AG04450 (cell line): Measurements from ENCODE around the gene TCP11L1. TPM values are rescaled to one million over a fixed set of nuclear protein-coding genes. Genes with fewer than 3 reads are reported as not detected.

ENCODE experiments used
- CTCF ChIA-PET: fragments of 300-600, 350-600 bp; formaldehyde crosslinking; extraction: SDS; loops from one replicate; lab custom pipeline; 2022; ENCODE audit warnings: antibody characterized with exemption, inconsistent platforms; lab: Charles Lee
- POLR2A ChIA-PET: fragments of 350-600 bp; formaldehyde crosslinking; extraction: SDS; loops from one replicate; lab custom pipeline; 2021; ENCODE audit warnings: antibody characterized with exemption, inconsistent platforms; lab: Yijun Ruan, JAX
- DNase-seq: peaks from one replicate; pipeline ENCODE4 v3.0.0-alpha.2; 2011; ENCODE audit warnings: low read depth, low spot score
- H3K27ac ChIP-seq: one replicate; pipeline ENCODE4 v1.5.1; 2012; ENCODE audit warnings: low read depth, low read length, control low read depth
- H3K27me3 ChIP-seq: one replicate; pipeline ENCODE4 v1.6.0; 2012; ENCODE audit warnings: low read length; ENCODE audit not compliant: control insufficient read depth, insufficient read depth
- H3K4me3 ChIP-seq: 2 replicates; pipeline ENCODE4 v1.5.1; 2011; ENCODE audit warnings: mild to moderate bottlenecking, low read depth, low read length, control low read depth
- H3K9me3 ChIP-seq: 2 replicates; pipeline ENCODE4 v1.5.1; 2012; ENCODE audit warnings: low read length; ENCODE audit not compliant: control insufficient read depth, insufficient read depth
- CTCF ChIP-seq: IDR thresholded peaks from 2 replicates; pipeline ENCODE4 v1.5.1; 2011; ENCODE audit warnings: low read depth, low read length, control low read depth, inconsistent platforms
- polyA plus RNA-seq: library from polyadenylated mRNA; depleted of rRNA; stranded (reverse); fragments of >200 nt; gene quantifications from 2 replicates; pipeline ENCODE4 v1.2.3, GENCODE V29; 2011

Gene TCP11L1
- polyA plus RNA-seq, 1 experiment, result 21.4 TPM

- no peak for DNase-seq
- POLR2A ChIA-PET, result no interaction called here
- H3K27me3 ChIP-seq, result no peaks in the 10 kb centered on the region
- CTCF ChIA-PET, result no interaction called here
- H3K27ac ChIP-seq, result no peak overlapping the region
- H3K4me3 ChIP-seq, result no peak overlapping the region
- no peak for TF ChIP-seq CTCF
- peaks cover 4% of the 10 kb centered on the region; the same call in 1 of the 2 replicates for H3K9me3 ChIP-seq
These were observed 21.4 kb upstream of the TCP11L1 start for GRCh38 chr11:33017965-33018364.

- no peak for DNase-seq
- no peaks in the 10 kb centered on the region for H3K27me3 ChIP-seq
- H3K4me3 ChIP-seq, result no peak overlapping the region
- H3K27ac ChIP-seq, result no peak overlapping the region
- POLR2A ChIA-PET, result no interaction called here
- H3K9me3 ChIP-seq, result peaks cover 4% of the 10 kb centered on the region; the same call in 1 of the 2 replicates
- TF ChIP-seq CTCF, result no peak
- CTCF ChIA-PET, result no interaction called here
These were observed 20.5 kb upstream of the TCP11L1 start for GRCh38 chr11:33018840-33019239.

GRCh38 chr11:33021501-33021900 lies 17.9 kb upstream of the TCP11L1 start:
- H3K9me3 ChIP-seq, result no peaks in the 10 kb centered on the region
- H3K27ac ChIP-seq, result no peak overlapping the region
- no peak for DNase-seq
- TF ChIP-seq CTCF, result no peak
- no peak overlapping the region for H3K4me3 ChIP-seq
- H3K27me3 ChIP-seq, result no peaks in the 10 kb centered on the region
- CTCF ChIA-PET, result interaction anchor here (1.3 kb wide), 1 partner anchor 308 kb away, joined by 3 read pairs; no protein-coding TSS in a partner anchor
- POLR2A ChIA-PET, result no interaction called here

- POLR2A ChIA-PET, result no interaction called here
These were observed 17.4 kb upstream of the TCP11L1 start for GRCh38 chr11:33021937-33022336.

GRCh38 chr11:33025339-33025722 lies 14.0 kb upstream of the TCP11L1 start:
- no peak for DNase-seq
- H3K4me3 ChIP-seq, result no peak overlapping the region
- no peak overlapping the region for H3K27ac ChIP-seq
- ChIA-PET POLR2A (interaction anchor here (1.2 kb wide), 1 partner anchor 9 kb away, joined by 4 read pairs; the partner anchor contains the start of gene DEPDC7), CTCF (no interaction called here)
- TF ChIP-seq CTCF, result no peak
- no peaks in the 10 kb centered on the region for H3K27me3 ChIP-seq
- no peaks in the 10 kb centered on the region for H3K9me3 ChIP-seq

More at GRCh38 chr11:33021937-33022336, 17.4 kb upstream of the TCP11L1 start:
- H3K4me3 ChIP-seq, result no peak overlapping the region
- no peak for TF ChIP-seq CTCF
- CTCF ChIA-PET, result interaction anchor here (0.7 to 1.3 kb wide), 2 partner anchors 44 to 307 kb away, joined by 3 read pairs; no protein-coding TSS in a partner anchor
- H3K27ac ChIP-seq, result no peak overlapping the region
- H3K27me3 ChIP-seq, result no peaks in the 10 kb centered on the region
- DNase-seq, result no peak
- no peaks in the 10 kb centered on the region for H3K9me3 ChIP-seq
